Adrenal gland (tissue), 5 donors: ENCODE results near the gene ST6GALNAC6.

Source experiments
- CTCF ChIP-seq, 6 experiments: fragments of 450-650 bp in 4 of 6; fragments of 200-600 bp in 2 of 6; sonication (generic) in 1 of 6; IDR thresholded peaks; 1 replicate in 5 of 6; 2 replicates in 1 of 6; pipeline versions ENCODE4 v1.5.1 to v1.8.0; 2016 to 2021; ENCODE audit warnings: antibody characterized with exemption in 6 of 6, mild to moderate bottlenecking in 2 of 6, moderate library complexity in 1 of 6
- POLR2A ChIP-seq, 2 donors: fragments of 450-650 bp; IDR thresholded peaks; one replicate each; pipeline ENCODE4 v1.6.1; 2017; ENCODE audit warnings: antibody characterized with exemption in 2 of 2, mild to moderate bottlenecking in 2 of 2, moderate library complexity in 1 of 2
- donor health status: DM: no; HTN: no; CAD: no.

GRCh38 chr9:127937388-127938297, 38.2 kb upstream of the ST6GALNAC6 start, which contains the start of gene DPM2:
- no peak for TF ChIP-seq CTCF (IDR thresholded peaks at IDR 0.05)
- TF ChIP-seq POLR2A (IDR thresholded peaks at IDR 0.05), result peak in 1 of 2 donors; percentile 24
